IMR-90 (cell line): ENCODE results near the gene RUNX2. TPM values are rescaled to one million over a fixed set of nuclear protein-coding genes. Genes with fewer than 3 reads are reported as not detected.

Experiments used
- ATAC-seq: fragments of 200-7000 bp; cut with Tn5 transposase; 2 replicates; pipeline ENCODE4 v1.9.1; 2020; ENCODE audit warnings: low read depth, mild to moderate bottlenecking, moderate library complexity
- BruUV-seq: library from RNA; stranded (reverse); fragments of 400-500 nt; replicated peaks from 2 replicates; lab custom pipeline; 2021; lab: Mats Ljungman, UMichigan
- CTCF ChIA-PET: fragments of 300-600 bp; formaldehyde crosslinking; extraction: SDS; loops from one replicate; lab custom pipeline; 2021; ENCODE audit warnings: antibody characterized with exemption; lab: Yijun Ruan, JAX
- POLR2A ChIA-PET: fragments of 300-600 bp; sonication (Branson Sonifier 250); formaldehyde crosslinking; loops from one replicate; lab custom pipeline; 2022; ENCODE audit warnings: antibody characterized with exemption; ENCODE audit not compliant: unreplicated experiment; lab: Charles Lee
- DNase-seq: peaks from one replicate; pipeline ENCODE4 v3.0.0; 2013
- H2AFZ ChIP-seq: replicated peaks from 2 replicates; pipeline ENCODE3; 2013; ENCODE audit warnings: low read length, mild to moderate bottlenecking; ENCODE audit not compliant: poor library complexity
- H2AK5ac ChIP-seq: 2 replicates; pipeline ENCODE4 v1.6.1; 2013; ENCODE audit warnings: low read depth, low read length, inconsistent platforms
- H2AK9ac ChIP-seq: replicated peaks from 2 replicates; pipeline ENCODE3; 2013; ENCODE audit warnings: mild to moderate bottlenecking, low read depth, low read length, moderate library complexity; ENCODE audit not compliant: poor library complexity
- H2BK120ac ChIP-seq: 2 replicates; pipeline ENCODE4 v1.6.1; 2013; ENCODE audit warnings: low read depth, low read length, inconsistent platforms
- H2BK15ac ChIP-seq: 3 replicates; pipeline ENCODE4 v1.6.1; 2013; ENCODE audit warnings: low read depth, low read length, inconsistent platforms
- H2BK20ac ChIP-seq: 2 replicates; pipeline ENCODE4 v1.6.1; 2013; ENCODE audit warnings: low read depth, mild to moderate bottlenecking, inconsistent platforms, low read length, moderate library complexity
- H2BK5ac ChIP-seq: 2 replicates; pipeline ENCODE4 v1.6.1; 2013; ENCODE audit warnings: mild to moderate bottlenecking, low read depth, low read length, inconsistent platforms; ENCODE audit not compliant: poor library complexity, severe bottlenecking
- H3K14ac ChIP-seq: replicated peaks from 2 replicates; pipeline ENCODE4 v1.6.1; 2013; ENCODE audit warnings: low read depth, low read length, inconsistent platforms
- H3K18ac ChIP-seq: 2 replicates; pipeline ENCODE4 v1.6.1; 2013; ENCODE audit warnings: low read depth, low read length, control low read depth
- H3K23ac ChIP-seq: 2 replicates; pipeline ENCODE4 v1.6.1; 2013; ENCODE audit warnings: low read depth, low read length, inconsistent platforms
- H3K27ac ChIP-seq: 2 replicates; pipeline ENCODE4 v1.5.1; 2013; ENCODE audit warnings: mild to moderate bottlenecking, control low read depth, low read length; ENCODE audit not compliant: insufficient read depth
- H3K27me3 ChIP-seq: 2 replicates; pipeline ENCODE4 v1.6.1; 2013; ENCODE audit warnings: low read length; ENCODE audit not compliant: control insufficient read depth, insufficient read depth
- H3K36me3 ChIP-seq: 2 replicates; pipeline ENCODE4 v1.6.1; 2013; ENCODE audit warnings: low read length, mixed read lengths; ENCODE audit not compliant: control insufficient read depth, insufficient read depth
- H3K4ac ChIP-seq: 2 replicates; pipeline ENCODE4 v1.6.1; 2013; ENCODE audit warnings: low read depth, low read length, inconsistent platforms
- H3K4me1 ChIP-seq: 2 replicates; pipeline ENCODE4 v1.6.1; 2013; ENCODE audit warnings: low read length, mixed read lengths; ENCODE audit not compliant: control insufficient read depth, insufficient read depth
- H3K4me2 ChIP-seq: 2 replicates; pipeline ENCODE4 v1.6.1; 2013; ENCODE audit warnings: low read depth, mild to moderate bottlenecking, control low read depth, low read length, moderate library complexity
- H3K4me3 ChIP-seq: 2 replicates; pipeline ENCODE4 v1.5.1; 2013; ENCODE audit warnings: low read depth, mild to moderate bottlenecking, control low read depth, low read length, moderate library complexity; ENCODE audit not compliant: insufficient read depth
- H3K56ac ChIP-seq: 2 replicates; pipeline ENCODE4 v1.6.1; 2013; ENCODE audit warnings: low read length, inconsistent platforms; ENCODE audit not compliant: insufficient read depth; ENCODE audit errors: extremely low read depth
- H3K79me1 ChIP-seq, 2 experiments: 2 replicates each; pipeline ENCODE4 v1.6.1; 2013; ENCODE audit warnings: low read length in 2 of 2, inconsistent platforms in 1 of 2, low read depth in 1 of 2
- H3K9ac ChIP-seq: 2 replicates; pipeline ENCODE4 v1.6.1; 2013; ENCODE audit warnings: low read depth, low read length, control low read depth
- H3K9me1 ChIP-seq: 2 replicates; pipeline ENCODE4 v1.6.1; 2013; ENCODE audit warnings: low read length, inconsistent platforms; ENCODE audit not compliant: insufficient read depth
- H3K9me3 ChIP-seq: 2 replicates; pipeline ENCODE4 v1.6.1; 2013; ENCODE audit warnings: low read length; ENCODE audit not compliant: control insufficient read depth, insufficient read depth
- H4K20me1 ChIP-seq: 2 replicates; pipeline ENCODE4 v1.6.1; 2013; ENCODE audit warnings: low read length, inconsistent platforms; ENCODE audit not compliant: insufficient read depth
- H4K5ac ChIP-seq: 2 replicates; pipeline ENCODE4 v1.6.1; 2013; ENCODE audit warnings: mild to moderate bottlenecking, low read depth, low read length, control low read depth
- H4K8ac ChIP-seq, 2 experiments: 2 replicates each; pipeline ENCODE4 v1.6.1; 2013; ENCODE audit warnings: low read depth in 2 of 2, low read length in 2 of 2, control low read depth in 1 of 2, inconsistent platforms in 1 of 2
- H4K91ac ChIP-seq: 2 replicates; pipeline ENCODE4 v1.6.1; 2013; ENCODE audit warnings: low read depth, low read length, inconsistent platforms; ENCODE audit not compliant: insufficient read depth
- BHLHE40 ChIP-seq: fragments of 150-350 bp; IDR thresholded peaks from 2 replicates; pipeline ENCODE4 v1.6.1; 2016; ENCODE audit warnings: mild to moderate bottlenecking, low read depth, low read length
- CEBPB ChIP-seq: IDR thresholded peaks from 2 replicates; pipeline ENCODE4 v1.6.1; 2012; ENCODE audit warnings: low read depth, low read length, improper control_type of control experiment
- CHD1 ChIP-seq: IDR thresholded peaks from 2 replicates; pipeline ENCODE4 v1.6.1; 2012; ENCODE audit warnings: low read depth, low read length, improper control_type of control experiment
- ELK1 ChIP-seq: fragments of 150-350 bp; IDR thresholded peaks from 2 replicates; pipeline ENCODE4 v1.6.1; 2016; ENCODE audit warnings: low read depth, mild to moderate bottlenecking, low read length, moderate library complexity, borderline replicate concordance
- FOS ChIP-seq: fragments of 150-350 bp; IDR thresholded peaks from 2 replicates; pipeline ENCODE4 v1.6.1; 2016; ENCODE audit warnings: low read depth, low read length
- MAFK ChIP-seq: IDR thresholded peaks from 2 replicates; pipeline ENCODE4 v1.6.1; 2012; ENCODE audit warnings: low read depth, low read length, improper control_type of control experiment
- MAZ ChIP-seq: IDR thresholded peaks from 2 replicates; pipeline ENCODE4 v1.6.1; 2012; ENCODE audit warnings: low read depth, mild to moderate bottlenecking, low read length, improper control_type of control experiment, moderate library complexity, borderline replicate concordance
- MXI1 ChIP-seq: IDR thresholded peaks from 2 replicates; pipeline ENCODE4 v1.6.1; 2012; ENCODE audit warnings: low read depth, mild to moderate bottlenecking, low read length, moderate library complexity, borderline replicate concordance
- NFE2L2 ChIP-seq: fragments of 150-350 bp; IDR thresholded peaks from 2 replicates; pipeline ENCODE4 v1.6.1; 2016; ENCODE audit warnings: low read depth, mild to moderate bottlenecking, low read length
- POLR2A ChIP-seq: IDR thresholded peaks from 2 replicates; pipeline ENCODE4 v1.6.1; 2012; ENCODE audit warnings: mild to moderate bottlenecking, low read depth, low read length
- RAD21 ChIP-seq: IDR thresholded peaks from 2 replicates; pipeline ENCODE4 v1.6.1; 2012; ENCODE audit warnings: low read length, improper control_type of control experiment
- RCOR1 ChIP-seq: IDR thresholded peaks from 2 replicates; pipeline ENCODE4 v1.6.1; 2012; ENCODE audit warnings: mild to moderate bottlenecking, low read length, improper control_type of control experiment; ENCODE audit not compliant: insufficient replicate concordance
- SMC3 ChIP-seq: fragments of 150-350 bp; IDR thresholded peaks from 2 replicates; pipeline ENCODE4 v1.6.1; 2016; ENCODE audit warnings: low read depth, mild to moderate bottlenecking, antibody characterized with exemption, low read length, moderate library complexity
- WGBS, 2 experiments: methylation state at CpG; one replicate each; pipeline versions ENCODE4 v1.1.5 to v1.1.7; 2013; ENCODE audit warnings: missing lambda C conversion rate in 2 of 2; ENCODE audit not compliant: insufficient read length in 1 of 2; ENCODE audit errors: extremely low coverage in 2 of 2; 5-methylcytosine and 5-hydroxymethylcytosine counted together
- dilution Hi-C: fragments of 300-500 bp; cut with HindIII; formaldehyde crosslinking; loops from one replicate; pipeline ENCODE4 v1.14.3; 2018; ENCODE audit warnings: low sequenced_read_pairs; ENCODE audit not compliant: unreplicated experiment
- in situ Hi-C: fragments of 300-500 bp; cut with MboI; formaldehyde crosslinking; loops from 3 replicates; pipeline ENCODE4 v1.14.3; 2019; ENCODE audit warnings: low sequenced_read_pairs, inconsistent platforms, mixed read lengths
- intact Hi-C: fragments of 100-400 bp; cut with micrococcal nuclease; formaldehyde crosslinking; loops from 2 replicates; pipeline ENCODE4 v1.10.0; 2022
- polyA plus RNA-seq, 3 experiments: library from polyadenylated mRNA; depleted of rRNA; stranded (reverse); fragments of >200 nt; gene quantifications; 2 replicates each; pipeline ENCODE4 v1.2.3, GENCODE V29; 2012; ENCODE audit warnings: low replicate concordance in 1 of 3
- total RNA-seq: library from RNA; depleted of rRNA; stranded (reverse); fragments of >200 nt; gene quantifications from 2 replicates; pipeline ENCODE4 v1.2.3, GENCODE V29; 2012
- TF ChIP-seq, protein P1 (sequence below): fragments of 150-350 bp; IDR thresholded peaks from 2 replicates; pipeline ENCODE4 v1.6.1; 2017; ENCODE audit warnings: mild to moderate bottlenecking, antibody characterized with exemption, low read length, low read depth
- TF ChIP-seq, protein P2 (sequence below): conservative IDR thresholded peaks from 2 replicates; pipeline ENCODE4 v1.5.1; 2012; ENCODE audit warnings: mild to moderate bottlenecking, low read depth, low read length, improper control_type of control experiment

Gene RUNX2
- total and polyA plus RNA-seq, 2 of the 4 experiments (the other 2 are of a cell fraction), result 2.3 to 4.7 TPM

GRCh38 chr6:45375449-45375848 lies 47.3 kb downstream of the RUNX2 start:
- Histone ChIP-seq H2BK15ac (no peak overlapping the region), H2BK20ac (no peak overlapping the region), H3K36me3 (no peaks in the 10 kb centered on the region), H2BK5ac (no peak overlapping the region), H4K8ac (no peak overlapping the region), H2BK120ac (no peak overlapping the region), H3K4me1 (no peaks in the 10 kb centered on the region; the same call in 1 of the 2 replicates), H3K4me3 (no peak overlapping the region), H3K4me2 (no peak overlapping the region), H4K20me1 (no peaks in the 10 kb centered on the region), H3K9ac (no peak overlapping the region), H4K5ac (no peak overlapping the region), H3K27ac (no peak overlapping the region), H3K23ac (no peak overlapping the region), H3K14ac (no peak overlapping the region), H2AK9ac (no peak overlapping the region), H2AK5ac (no peak overlapping the region), H2AFZ (no peak overlapping the region), H3K27me3 (no peaks in the 10 kb centered on the region), H3K18ac (no peak overlapping the region), H4K91ac (no peak overlapping the region), H3K56ac (no peak overlapping the region), H3K79me1 (peaks cover 5% of the 10 kb centered on the region in 2 experiments), H3K9me1 (no peaks in the 10 kb centered on the region), H3K9me3 (no peaks in the 10 kb centered on the region), H3K4ac (no peak overlapping the region)
- ChIA-PET POLR2A (interaction anchor here (0.6 kb wide), 2 partner anchors 114 to 761 kb away, joined by 3 read pairs; no protein-coding TSS in a partner anchor), CTCF (interaction anchor here (0.6 to 0.8 kb wide), 5 partner anchors 39 to 720 kb away, joined by 3 to 5 read pairs (median 4); no protein-coding TSS in a partner anchor)
- WGBS, 2 experiments, result no CpG with 5 or more reads among the region's 3 CpGs
- no peak for ATAC-seq
- intact Hi-C loops, result loop anchor here (5.0 kb wide), 2 partner anchors 298 to 898 kb away; no protein-coding TSS in a partner anchor
- DNase-seq, result no peak
- TF ChIP-seq BHLHE40 (no peak), CEBPB (no peak), CHD1 (no peak), NFE2L2 (no peak), RCOR1 (no peak), FOS (no peak), POLR2A (no peak), ELK1 (no peak), MXI1 (no peak), RAD21 (no peak), MAZ (no peak), MAFK (no peak), SMC3 (no peak)
- TF ChIP-seq, protein P1, sequence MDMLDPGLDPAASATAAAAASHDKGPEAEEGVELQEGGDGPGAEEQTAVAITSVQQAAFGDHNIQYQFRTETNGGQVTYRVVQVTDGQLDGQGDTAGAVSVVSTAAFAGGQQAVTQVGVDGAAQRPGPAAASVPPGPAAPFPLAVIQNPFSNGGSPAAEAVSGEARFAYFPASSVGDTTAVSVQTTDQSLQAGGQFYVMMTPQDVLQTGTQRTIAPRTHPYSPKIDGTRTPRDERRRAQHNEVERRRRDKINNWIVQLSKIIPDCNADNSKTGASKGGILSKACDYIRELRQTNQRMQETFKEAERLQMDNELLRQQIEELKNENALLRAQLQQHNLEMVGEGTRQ, result no peak
- TF ChIP-seq, protein P2, sequence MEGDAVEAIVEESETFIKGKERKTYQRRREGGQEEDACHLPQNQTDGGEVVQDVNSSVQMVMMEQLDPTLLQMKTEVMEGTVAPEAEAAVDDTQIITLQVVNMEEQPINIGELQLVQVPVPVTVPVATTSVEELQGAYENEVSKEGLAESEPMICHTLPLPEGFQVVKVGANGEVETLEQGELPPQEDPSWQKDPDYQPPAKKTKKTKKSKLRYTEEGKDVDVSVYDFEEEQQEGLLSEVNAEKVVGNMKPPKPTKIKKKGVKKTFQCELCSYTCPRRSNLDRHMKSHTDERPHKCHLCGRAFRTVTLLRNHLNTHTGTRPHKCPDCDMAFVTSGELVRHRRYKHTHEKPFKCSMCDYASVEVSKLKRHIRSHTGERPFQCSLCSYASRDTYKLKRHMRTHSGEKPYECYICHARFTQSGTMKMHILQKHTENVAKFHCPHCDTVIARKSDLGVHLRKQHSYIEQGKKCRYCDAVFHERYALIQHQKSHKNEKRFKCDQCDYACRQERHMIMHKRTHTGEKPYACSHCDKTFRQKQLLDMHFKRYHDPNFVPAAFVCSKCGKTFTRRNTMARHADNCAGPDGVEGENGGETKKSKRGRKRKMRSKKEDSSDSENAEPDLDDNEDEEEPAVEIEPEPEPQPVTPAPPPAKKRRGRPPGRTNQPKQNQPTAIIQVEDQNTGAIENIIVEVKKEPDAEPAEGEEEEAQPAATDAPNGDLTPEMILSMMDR, result no peak
- dilution Hi-C loops, result no loop called here
- BruUV-seq, result no TSS peak
- in situ Hi-C loops, result no loop called here
